Measurements from ENCODE around the gene HSPG2. TPM values are rescaled to one million over a fixed set of nuclear protein-coding genes. Genes with fewer than 3 reads are reported as not detected.

The HSPG2 gene
- total and polyA plus RNA-seq, 9 of the 15 experiments (the other 6 are each of a cell fraction or from before 2014, with no cell fraction given), result 0.14 to 160 (median 15.7) TPM

DNA sequence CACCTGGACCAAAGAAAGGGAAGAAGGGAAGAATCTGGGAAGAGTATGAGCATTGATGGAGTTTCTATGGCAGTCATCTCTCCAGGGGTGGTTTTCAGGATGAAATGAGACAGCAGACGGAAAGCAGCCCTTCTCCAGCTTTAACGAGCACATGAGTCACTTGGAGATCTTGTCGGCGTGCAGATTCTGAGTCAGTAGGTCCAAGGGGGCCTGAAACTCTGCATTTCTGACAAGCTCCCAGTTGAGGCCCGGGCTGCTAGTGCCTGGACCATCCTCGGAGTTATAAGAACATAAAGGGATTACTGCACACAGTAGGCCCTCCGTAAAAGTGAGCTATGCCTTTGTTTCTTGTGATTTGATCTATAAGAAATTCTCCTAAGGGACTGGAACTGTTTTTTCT, 17.6 kb downstream of the HSPG2 start (continued):
- TF ChIP-seq, protein P1, sequence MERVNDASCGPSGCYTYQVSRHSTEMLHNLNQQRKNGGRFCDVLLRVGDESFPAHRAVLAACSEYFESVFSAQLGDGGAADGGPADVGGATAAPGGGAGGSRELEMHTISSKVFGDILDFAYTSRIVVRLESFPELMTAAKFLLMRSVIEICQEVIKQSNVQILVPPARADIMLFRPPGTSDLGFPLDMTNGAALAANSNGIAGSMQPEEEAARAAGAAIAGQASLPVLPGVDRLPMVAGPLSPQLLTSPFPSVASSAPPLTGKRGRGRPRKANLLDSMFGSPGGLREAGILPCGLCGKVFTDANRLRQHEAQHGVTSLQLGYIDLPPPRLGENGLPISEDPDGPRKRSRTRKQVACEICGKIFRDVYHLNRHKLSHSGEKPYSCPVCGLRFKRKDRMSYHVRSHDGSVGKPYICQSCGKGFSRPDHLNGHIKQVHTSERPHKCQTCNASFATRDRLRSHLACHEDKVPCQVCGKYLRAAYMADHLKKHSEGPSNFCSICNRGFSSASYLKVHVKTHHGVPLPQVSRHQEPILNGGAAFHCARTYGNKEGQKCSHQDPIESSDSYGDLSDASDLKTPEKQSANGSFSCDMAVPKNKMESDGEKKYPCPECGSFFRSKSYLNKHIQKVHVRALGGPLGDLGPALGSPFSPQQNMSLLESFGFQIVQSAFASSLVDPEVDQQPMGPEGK (CRISPR knock-in tag; IDR thresholded peaks at IDR 0.05; ENCODE audit: borderline replicate concordance), result no peak
- TF ChIP-seq HMGN3 (IDR thresholded peaks at IDR 0.05; ENCODE audit: borderline replicate concordance, extremely low read depth, insufficient read length, low read depth, low read length), result no peak
- no peak for TF ChIP-seq PHF8 (IDR thresholded peaks at IDR 0.05; ENCODE audit: borderline replicate concordance, low read length)
- no peak for TF ChIP-seq ZNF197 (CRISPR knock-in tag; IDR thresholded peaks at IDR 0.05; ENCODE audit: low read depth)
- peak; percentile 34; the same call in 1 of the 2 replicates for TF ChIP-seq EP300 (IDR thresholded peaks at IDR 0.05; ENCODE audit: low read length)
- TF ChIP-seq ZFP1 (CRISPR knock-in tag; IDR thresholded peaks at IDR 0.05), result no peak
- TF ChIP-seq, protein P2, sequence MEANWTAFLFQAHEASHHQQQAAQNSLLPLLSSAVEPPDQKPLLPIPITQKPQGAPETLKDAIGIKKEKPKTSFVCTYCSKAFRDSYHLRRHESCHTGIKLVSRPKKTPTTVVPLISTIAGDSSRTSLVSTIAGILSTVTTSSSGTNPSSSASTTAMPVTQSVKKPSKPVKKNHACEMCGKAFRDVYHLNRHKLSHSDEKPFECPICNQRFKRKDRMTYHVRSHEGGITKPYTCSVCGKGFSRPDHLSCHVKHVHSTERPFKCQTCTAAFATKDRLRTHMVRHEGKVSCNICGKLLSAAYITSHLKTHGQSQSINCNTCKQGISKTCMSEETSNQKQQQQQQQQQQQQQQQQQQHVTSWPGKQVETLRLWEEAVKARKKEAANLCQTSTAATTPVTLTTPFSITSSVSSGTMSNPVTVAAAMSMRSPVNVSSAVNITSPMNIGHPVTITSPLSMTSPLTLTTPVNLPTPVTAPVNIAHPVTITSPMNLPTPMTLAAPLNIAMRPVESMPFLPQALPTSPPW (CRISPR knock-in tag; IDR thresholded peaks at IDR 0.05), result no peak
- no peak for TF ChIP-seq TSHZ1 (CRISPR knock-in tag; IDR thresholded peaks at IDR 0.05)
- TF ChIP-seq LARP7 (IDR thresholded peaks at IDR 0.05), result no peak
- TF ChIP-seq TRIM28 (IDR thresholded peaks at IDR 0.05), result no peak
- no peak for TF ChIP-seq TAF7 (tag; IDR thresholded peaks at IDR 0.05)
- TF ChIP-seq CHD1 (IDR thresholded peaks at IDR 0.05; ENCODE audit: low read length), result no peak
- no peak for TF ChIP-seq CCAR2 (IDR thresholded peaks at IDR 0.05; ENCODE audit: low read depth, low read length)
- TF ChIP-seq HDAC1 (IDR thresholded peaks at IDR 0.05), result peak in 1 of 2 experiments; percentile 59; a peak in 1 of 4 replicates
